Measurements from ENCODE around the gene HYPK. TPM values are rescaled to one million over a fixed set of nuclear protein-coding genes. Genes with fewer than 3 reads are reported as not detected.

The HYPK gene, protein sequence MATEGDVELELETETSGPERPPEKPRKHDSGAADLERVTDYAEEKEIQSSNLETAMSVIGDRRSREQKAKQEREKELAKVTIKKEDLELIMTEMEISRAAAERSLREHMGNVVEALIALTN
- 16.9 and 18.8 TPM in 2 replicates for total RNA-seq (2014; rRNA removed; shearing (Covaris generic))

DNA sequence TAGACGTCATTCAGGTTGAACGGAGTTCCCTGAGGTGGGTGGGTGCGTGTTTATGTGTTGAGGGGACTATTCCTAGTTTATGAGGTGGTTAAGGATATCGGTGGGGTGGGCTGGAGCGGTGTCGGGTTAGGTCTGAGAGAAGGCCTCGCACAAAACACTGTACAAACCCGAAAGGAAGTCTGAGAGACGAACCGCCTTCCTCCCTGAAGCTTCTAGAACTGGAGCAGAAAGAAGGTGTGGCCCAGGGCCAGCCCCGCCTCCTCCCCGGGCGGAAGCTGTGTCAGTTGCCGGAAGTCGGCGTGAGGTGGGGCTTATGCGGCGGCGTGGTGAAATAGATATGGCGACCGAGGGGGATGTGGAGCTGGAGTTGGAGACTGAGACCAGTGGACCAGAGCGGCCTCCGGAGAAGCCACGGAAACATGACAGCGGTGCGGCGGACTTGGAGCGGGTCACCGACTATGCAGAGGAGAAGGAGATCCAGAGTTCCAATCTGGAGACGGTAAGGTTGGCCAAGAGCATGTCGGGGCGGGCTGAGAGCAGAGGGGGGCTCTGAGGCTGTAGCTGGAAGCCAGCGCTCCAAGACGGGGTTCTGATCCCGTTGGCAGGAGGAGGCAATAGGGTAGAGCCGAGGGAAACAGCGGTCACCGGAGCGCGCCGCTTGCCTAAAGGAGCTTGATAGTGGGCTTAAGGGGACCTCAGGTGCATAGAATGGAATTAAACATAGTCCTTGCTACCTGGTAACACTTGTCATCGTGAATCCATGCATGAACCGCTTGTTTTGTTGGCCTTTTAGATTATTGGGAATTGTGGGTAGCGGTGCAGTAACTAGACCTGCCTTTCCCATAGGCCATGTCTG, at the start of gene HYPK:
HYPK (plus strand) TSS at position 314 of the 856 bp plus-strand sequence; CDS start at position 338, 24 bp downstream.
- DNase-seq (ENCODE audit: low spot score) = peak; percentile 94

DNA sequence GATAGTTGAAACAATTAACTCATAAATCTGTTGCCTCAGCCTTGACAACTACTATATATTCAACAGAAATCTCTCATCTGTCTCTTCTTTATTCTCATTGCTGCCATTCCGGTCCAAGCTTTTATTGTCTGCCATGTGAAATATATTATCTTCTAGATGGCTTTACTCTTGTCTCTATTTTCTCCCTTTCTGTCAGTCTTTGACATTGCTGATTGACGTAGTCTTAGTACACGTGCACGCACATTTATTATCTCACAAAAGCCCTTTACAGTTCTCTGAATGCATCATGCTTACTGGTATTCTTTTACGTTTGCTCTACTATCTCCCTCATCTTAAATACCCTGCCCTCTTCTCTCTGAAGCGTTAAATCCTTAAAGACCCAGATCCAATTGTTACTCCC, 48.5 kb upstream of the HYPK start:
- DNase-seq (ENCODE audit: low spot score) = no peak

DNA sequence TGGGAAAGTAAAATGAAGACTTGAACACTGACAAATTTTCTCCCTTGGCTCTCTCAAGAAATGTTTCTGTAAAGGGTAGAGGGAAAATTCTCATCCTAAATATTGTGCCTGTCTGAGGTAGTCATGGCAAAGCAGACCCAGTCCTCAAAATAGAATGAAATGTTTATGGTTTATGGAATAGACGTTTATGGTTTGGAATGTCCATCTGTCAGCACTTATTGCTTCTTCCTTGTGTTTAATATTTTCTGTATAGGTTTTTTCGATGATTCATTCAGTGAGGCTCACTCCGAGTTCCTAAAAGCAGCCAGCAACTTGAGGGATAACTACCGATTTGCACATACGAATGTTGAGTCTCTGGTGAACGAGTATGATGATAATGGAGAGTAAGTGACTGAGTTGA, 37.6 kb upstream of the HYPK start:
- no peak for DNase-seq (ENCODE audit: low spot score)

DNA sequence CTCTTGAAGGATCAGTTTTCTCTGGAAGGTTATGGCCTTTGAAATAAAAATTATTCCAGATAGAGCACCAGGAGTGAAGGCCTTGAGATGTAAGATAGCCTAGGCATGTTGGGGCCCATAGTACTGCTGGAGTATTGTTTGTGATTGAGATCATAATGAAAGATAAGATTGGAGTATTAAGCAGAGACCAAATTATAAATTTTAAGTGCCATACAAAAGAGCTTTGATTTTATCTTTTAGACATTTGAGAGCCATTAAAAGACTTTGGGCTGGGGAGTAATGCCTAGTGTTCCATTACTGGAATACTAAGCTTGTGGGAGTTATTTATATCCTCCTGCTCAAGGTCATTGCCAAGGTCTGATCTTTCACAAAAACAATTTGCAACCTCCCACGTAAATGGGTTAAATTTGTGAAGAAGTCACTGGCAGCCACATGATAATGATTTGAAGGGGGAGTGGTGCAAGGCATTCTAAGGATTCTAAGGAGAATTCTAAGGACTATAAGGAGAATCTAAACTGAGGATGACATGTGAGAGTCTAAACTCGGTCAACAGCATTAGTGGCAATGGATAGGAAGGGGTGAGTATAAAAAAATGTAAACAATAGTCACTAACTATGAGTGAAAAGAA, 36.5 kb upstream of the HYPK start:
- no peak for DNase-seq (ENCODE audit: low spot score)

DNA sequence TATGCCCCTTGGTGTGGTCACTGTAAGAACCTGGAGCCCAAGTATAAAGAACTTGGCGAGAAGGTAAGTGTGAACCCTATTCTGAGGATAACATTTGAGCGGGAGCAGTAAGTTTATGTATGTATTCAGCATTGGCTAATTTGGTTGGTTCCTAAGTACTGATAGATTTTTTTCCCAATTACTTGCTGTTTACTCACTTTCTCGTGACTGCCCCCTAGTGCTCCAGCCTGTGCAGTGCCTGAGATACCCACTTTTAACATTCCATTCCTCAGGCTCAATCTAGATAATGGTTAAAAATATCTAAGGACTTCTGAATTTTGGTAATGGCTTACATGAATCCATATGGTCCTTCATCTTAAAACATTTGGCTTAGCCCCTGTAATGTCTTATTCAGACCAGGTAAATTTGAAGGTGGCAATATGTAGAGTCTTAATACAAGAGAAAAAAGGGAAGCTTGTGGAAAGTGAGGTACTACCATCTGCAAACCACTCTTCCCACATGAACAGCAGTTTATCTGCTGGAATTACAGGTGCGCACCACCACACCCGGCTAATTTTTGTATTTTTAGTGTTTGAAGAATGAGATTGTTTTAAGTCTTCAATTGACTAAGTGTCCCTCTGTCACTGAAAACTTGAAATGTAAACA, 30.7 kb upstream of the HYPK start:
- peak; percentile 74 for DNase-seq (ENCODE audit: low spot score)

DNA sequence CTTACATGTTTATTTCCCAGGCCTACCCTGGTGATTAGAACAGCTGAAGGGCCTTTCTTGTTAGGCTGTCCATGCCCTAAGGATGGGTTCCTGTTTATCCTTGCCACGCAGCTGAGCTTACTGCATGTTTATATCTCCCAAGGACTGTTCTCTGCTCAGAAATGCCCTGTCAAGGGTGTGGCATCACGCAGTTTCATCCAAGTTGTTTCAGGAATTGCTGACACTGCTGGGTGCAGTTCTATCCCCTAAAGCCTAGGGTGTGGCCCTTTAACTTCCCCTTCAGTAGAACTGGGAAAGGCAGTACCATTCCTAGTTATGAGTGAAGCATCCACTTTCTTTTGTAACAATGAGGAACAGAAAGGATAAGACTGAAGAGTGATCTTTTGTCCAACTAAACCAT, 28.6 kb upstream of the HYPK start:
- no peak for DNase-seq (ENCODE audit: low spot score)

DNA sequence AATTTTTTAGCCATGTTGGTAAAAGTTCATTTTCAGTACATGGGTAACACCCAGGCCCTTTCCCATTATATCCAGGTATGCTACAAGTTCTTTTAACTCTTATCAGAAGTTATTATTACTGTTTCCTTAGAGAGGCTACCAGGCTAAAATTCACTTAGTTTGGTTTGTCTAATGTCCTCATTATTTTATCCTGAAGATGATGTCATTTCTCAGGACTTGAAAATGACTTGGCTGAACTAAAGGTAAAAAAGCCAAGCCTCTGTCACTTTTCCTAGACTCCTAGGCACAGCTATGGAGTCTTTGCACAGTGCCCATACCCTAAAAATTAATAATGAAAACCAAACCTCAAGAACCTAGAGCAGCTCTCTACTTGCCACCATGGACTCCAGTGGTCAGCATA, 27.8 kb upstream of the HYPK start:
- DNase-seq (ENCODE audit: low spot score) = no peak

DNA sequence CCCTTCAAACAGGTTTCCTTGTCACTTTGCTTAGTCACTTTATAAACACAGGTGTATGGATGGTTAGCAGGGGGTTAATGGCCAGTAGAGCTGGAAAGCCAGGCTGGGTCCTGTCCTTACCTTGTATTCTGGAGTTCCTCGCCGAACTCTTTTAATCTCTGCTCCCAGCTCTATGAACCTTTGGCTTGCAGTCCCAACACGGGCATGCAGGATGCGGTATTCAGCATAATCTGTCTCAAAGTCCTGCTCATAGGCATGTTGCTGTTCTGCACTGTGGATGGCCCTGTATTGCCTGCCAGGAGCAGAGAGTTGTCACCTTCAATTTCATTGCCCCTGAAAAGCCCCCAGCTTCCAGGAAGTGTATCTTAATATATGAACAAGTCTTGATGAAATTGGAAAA, 26.3 kb upstream of the HYPK start:
- no peak for DNase-seq (ENCODE audit: low spot score)

DNA sequence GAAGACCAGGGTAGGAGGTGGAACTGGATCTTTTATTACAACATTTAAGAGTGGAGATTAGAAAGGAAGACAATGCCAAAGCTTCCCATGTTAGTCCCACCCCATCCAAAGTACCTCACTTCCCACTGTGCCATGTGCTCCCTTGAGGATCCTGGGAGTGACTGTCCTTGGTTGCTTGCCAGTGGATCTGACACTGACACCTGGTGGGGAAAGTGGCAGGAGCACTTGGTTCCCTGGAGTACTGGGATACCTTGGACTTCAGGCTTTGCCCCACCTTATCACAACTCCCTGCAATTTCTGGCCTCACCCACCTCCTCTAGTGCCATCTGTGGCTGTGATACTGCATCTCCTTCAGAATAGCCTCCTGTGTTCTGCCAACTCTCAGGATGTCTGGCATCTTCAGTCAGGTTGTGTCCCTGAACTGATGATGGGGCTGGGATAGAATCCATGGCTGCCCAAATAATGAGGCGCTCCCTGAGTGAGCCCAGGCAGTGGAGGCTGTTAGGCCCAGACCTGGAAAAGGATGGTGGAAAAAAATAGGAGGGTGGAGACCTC, 24.9 kb upstream of the HYPK start:
- DNase-seq (ENCODE audit: low spot score) = peak; percentile 97

DNA sequence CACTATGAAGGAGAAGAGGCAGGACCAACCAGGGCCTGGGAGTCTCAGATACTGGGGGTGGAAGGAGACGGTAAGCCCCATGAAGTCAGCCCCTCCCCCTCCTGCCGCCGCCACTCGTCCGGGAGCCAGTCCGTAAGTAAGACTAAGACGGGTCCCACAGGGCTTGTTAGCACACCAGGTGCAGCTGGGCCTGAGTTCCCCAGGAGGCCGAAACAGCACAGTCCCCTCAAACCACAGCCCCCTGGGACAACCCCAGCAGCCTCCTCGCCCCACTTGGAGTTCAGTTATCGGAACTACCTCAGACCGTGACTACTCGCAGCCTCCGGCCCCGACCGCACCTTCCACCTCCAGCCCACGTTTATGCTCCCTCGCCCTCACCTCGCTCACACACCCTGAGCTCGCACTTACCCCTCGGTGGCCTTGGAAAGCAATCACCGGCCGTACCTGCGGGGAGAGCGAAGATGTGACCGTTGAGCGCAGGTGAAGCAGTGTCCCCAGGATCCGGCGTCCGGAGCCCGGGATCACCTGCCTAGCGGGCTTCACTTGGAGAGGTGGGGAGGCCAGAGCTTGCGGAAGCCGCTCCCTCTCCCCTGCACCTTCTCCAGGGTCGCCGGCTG, 24.2 kb upstream of the HYPK start:
- DNase-seq (ENCODE audit: low spot score) = peak; percentile 66

DNA sequence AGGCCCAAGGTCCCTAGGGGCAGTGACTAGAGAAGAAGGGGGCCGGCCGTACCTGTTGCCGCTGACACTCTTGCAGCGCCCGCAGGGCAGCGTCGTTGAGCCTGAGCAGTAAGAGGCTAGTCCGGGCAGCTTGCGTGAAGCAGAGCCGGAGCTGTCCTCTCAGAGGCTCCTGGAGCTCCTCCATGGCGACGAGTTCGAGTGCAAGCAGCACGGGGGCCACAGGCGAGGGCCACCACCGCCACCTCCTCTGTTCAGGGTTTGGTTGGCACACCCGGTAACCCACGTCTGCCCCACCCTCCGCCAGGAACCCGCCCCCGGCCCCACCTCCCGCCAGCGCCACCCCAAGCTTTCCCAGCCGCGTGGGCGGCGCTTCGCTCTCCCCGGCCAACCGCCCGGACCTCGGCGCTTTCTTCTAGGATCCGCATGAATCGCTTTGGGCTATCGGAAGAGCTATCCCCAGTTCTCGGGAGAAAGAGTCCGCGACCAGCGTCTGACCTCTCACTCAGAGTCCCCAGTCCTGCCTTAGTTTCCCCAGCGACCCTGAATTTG, 23.6 kb upstream of the HYPK start, which contains the start of gene ELL3:
ELL3 (minus strand) TSS at position 249 of the 549 bp plus-strand sequence; CDS start at position 184, 65 bp downstream.
- peak; percentile 94 for DNase-seq (ENCODE audit: low spot score)

DNA sequence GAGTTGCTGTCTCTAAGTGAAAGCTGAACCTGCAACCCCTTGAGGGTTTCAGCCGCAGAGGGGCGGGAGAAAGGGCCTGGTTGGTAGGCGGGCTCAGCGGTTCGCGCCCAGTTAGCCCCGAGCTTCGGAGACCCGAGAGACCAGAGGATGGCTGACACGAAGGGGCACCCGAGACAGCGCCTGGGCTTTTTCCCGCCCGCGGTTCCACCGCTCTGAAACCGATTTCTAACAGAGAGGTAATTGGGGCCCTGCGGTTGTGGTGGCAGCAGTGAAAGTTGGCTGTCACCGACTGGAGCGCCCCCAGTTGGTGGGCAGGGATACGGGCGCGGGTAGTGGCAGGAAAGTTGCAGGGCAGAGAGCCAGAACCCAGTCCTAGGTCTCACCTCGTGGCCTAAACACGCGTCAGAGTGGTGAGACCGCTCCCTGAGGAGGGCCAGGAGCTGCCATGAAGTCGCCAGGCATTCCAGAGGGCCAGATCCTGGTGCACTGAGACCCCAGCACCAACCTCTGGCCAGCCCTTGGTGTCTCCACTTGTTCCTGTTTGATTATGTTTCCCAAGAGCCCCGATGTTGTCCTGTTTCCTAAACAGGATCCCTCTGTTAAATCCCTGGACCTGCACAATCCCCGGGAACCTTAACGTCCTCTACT, 23.0 kb upstream of the HYPK start:
- DNase-seq (ENCODE audit: low spot score) = peak; percentile 96

DNA sequence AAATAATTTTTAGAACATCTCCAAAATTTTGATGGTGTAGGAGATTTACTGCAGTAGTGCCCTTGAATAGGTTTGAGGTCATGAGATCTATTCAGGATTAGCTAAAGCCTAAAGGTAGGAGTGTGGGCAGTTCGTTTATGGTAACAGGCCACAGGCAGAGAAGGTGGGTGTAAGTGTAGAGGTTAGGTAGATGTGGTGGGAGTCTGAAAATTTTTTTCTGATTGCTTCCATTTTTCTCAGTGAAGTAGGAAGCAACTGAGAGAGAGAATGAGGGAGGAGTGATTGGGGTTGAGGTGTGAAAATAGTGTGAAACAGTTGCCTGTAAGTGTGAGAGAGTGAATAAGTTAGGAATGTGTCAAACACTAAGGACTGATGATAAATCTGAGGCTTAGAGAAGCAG, 21.4 kb upstream of the HYPK start:
- no peak for DNase-seq (ENCODE audit: low spot score)

DNA sequence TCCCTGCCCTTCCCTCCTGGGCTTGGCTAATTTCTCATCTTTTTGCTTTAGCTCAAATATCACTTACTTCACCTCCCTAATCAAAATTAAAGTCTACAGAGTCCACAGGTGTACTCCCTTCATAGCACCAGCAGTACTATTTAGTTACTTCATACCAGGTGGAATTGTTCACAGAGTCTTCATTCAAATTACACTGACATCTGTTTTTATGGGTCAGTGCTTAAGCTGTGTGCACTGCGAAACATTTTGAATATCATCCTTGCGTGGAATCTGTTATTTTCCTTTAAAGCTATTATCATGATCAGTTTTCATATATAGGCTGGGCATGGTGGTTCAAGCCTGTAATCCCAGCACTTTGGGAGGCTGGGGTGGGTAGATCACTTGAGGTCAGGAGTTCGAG, 11.0 kb upstream of the HYPK start:
- DNase-seq (ENCODE audit: low spot score) = no peak

DNA sequence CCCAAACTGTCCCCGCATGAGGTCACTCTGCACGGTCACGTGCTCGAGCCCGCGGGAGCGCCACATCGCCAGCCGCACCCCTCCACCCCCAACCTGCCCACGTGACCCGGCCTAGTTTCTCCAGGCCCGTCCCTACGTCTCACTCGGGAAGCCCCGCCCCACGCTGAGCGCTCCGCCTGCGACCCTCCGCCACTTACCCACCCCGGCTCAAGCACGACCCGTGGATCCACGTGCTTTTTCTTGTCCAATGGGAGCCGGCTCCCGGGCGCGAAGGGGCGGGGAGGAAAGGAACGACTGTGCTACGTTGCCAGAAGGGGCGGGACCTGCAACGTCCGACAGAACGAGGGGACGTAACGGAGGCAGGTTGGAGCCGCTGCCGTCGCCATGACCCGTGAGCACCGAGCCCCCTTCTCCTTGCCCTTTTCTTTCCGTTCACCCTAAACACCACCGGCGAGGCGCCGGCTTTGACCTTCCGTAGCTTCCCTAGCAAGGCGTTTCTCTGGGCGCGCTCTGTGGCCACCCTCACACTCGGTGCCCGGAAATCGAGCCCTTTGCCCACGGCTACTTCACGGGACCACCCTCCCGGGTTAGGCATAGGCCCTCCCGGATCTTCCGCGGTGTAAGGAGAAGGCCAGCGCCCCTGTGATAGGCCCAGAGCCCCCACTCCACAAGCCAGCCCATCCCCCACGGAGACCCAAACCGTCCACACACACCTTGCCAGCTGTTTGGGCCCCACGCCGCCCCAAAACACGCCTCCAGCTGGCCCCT, 8.2 kb upstream of the HYPK start, which contains the start of gene SERF2:
SERF2 (plus strand) TSS at position 328 of the 768 bp plus-strand sequence; CDS start at position 385, 57 bp downstream.
- peak; percentile 99 for DNase-seq (ENCODE audit: low spot score)

DNA sequence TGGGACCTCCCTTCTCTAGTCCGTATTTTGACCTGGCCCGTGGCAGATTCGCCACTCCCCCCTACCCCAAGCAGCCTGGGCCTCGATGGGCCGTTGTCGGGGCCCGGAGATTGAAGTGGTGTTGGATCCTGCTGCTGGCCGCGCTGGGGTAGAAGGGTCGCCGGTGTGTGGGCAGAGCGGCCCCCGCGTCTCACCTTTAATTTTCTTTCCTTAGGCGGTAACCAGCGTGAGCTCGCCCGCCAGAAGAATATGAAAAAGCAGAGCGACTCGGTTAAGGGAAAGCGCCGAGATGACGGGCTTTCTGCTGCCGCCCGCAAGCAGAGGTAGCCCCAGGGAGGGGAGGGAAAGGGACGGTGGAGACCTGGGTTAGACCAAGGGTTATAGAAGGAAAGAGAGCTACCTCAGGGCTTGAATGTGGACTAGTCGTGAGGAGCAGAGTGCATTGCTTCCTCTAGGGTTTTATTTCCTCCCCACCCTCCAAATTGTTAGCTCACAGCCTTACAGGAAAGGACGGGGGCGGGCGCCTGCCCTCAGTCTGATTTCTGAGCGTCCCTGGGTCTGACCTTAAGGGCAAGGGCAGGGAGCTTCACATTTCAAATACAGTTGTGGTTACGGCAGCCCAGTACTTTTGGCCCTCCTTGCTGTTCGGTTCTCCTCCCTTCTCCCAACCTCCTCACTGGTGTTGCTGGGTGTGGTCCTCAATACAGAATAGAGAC, 7.5 kb upstream of the HYPK start:
- peak; percentile 51 for DNase-seq (ENCODE audit: low spot score)

DNA sequence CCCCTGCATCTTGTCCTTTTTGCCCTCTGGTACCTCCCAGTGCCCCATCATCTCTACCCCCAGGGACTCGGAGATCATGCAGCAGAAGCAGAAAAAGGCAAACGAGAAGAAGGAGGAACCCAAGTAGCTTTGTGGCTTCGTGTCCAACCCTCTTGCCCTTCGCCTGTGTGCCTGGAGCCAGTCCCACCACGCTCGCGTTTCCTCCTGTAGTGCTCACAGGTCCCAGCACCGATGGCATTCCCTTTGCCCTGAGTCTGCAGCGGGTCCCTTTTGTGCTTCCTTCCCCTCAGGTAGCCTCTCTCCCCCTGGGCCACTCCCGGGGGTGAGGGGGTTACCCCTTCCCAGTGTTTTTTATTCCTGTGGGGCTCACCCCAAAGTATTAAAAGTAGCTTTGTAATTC, 6.8 kb upstream of the HYPK start:
- DNase-seq (ENCODE audit: low spot score) = no peak

DNA sequence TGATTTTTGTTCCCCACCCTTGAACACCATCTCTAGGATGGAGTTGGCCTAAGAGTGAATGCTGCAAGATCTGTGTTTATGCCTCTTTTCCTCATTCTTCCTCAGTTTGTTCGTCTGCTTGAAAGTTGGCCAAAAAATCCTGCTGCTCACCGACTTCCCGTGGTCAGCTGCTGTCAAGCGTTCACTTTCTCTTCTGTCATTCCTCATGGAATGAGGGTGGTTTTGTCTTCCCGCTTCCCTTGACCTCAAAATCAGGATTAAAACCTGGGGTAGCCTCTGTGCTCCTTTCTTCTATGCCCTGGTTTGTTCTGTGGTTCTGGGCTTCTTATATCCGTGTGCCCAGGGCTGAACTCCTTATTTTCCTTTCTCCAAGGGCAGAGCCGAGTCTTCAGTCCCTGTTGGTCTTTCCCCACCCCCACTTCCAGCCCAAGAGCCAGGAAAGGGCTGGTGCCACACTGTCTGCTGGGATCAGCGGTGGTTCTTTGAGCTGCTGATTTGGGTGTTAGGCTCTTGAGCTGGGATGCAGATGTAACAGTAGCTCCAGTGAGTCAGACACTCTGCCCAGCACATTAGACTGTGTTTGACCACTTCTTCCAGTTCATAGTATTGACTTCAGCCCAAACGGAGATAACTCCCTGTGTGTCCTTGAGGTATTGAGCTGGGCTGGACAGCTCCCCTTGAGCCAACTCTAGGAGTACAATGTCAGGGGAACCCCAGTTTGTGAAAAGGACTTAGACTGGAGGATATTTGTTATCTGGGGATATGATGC, 5.9 kb upstream of the HYPK start:
- DNase-seq (ENCODE audit: low spot score) = no peak
